Measurements from ENCODE around the gene SHROOM3.

- no peak for TF ChIP-seq EGR1 (IDR thresholded peaks at IDR 0.05)
- TF ChIP-seq, protein P1, sequence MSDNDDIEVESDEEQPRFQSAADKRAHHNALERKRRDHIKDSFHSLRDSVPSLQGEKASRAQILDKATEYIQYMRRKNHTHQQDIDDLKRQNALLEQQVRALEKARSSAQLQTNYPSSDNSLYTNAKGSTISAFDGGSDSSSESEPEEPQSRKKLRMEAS (IDR thresholded peaks at IDR 0.05), result no peak
- TF ChIP-seq EP300 (IDR thresholded peaks at IDR 0.05; ENCODE audit: borderline replicate concordance), result no peak
- TF ChIP-seq TAF1 (IDR thresholded peaks at IDR 0.05; ENCODE audit: low read depth), result no peak
- no peak for TF ChIP-seq TEAD4 (IDR thresholded peaks at IDR 0.05)
- TF ChIP-seq, protein P2, sequence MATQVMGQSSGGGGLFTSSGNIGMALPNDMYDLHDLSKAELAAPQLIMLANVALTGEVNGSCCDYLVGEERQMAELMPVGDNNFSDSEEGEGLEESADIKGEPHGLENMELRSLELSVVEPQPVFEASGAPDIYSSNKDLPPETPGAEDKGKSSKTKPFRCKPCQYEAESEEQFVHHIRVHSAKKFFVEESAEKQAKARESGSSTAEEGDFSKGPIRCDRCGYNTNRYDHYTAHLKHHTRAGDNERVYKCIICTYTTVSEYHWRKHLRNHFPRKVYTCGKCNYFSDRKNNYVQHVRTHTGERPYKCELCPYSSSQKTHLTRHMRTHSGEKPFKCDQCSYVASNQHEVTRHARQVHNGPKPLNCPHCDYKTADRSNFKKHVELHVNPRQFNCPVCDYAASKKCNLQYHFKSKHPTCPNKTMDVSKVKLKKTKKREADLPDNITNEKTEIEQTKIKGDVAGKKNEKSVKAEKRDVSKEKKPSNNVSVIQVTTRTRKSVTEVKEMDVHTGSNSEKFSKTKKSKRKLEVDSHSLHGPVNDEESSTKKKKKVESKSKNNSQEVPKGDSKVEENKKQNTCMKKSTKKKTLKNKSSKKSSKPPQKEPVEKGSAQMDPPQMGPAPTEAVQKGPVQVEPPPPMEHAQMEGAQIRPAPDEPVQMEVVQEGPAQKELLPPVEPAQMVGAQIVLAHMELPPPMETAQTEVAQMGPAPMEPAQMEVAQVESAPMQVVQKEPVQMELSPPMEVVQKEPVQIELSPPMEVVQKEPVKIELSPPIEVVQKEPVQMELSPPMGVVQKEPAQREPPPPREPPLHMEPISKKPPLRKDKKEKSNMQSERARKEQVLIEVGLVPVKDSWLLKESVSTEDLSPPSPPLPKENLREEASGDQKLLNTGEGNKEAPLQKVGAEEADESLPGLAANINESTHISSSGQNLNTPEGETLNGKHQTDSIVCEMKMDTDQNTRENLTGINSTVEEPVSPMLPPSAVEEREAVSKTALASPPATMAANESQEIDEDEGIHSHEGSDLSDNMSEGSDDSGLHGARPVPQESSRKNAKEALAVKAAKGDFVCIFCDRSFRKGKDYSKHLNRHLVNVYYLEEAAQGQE (IDR thresholded peaks at IDR 0.05; ENCODE audit: low read depth), result no peak
- no peak for TF ChIP-seq RAD21 (IDR thresholded peaks at IDR 0.05; ENCODE audit: low read depth)
- TF ChIP-seq YY1 (IDR thresholded peaks at IDR 0.05; ENCODE audit: low read depth), result no peak
- no peak for TF ChIP-seq NFIC (IDR thresholded peaks at IDR 0.05)
- TF ChIP-seq CEBPB (IDR thresholded peaks at IDR 0.05), result no peak
- TF ChIP-seq CREB1 (IDR thresholded peaks at IDR 0.05; ENCODE audit: low read depth), result no peak
- TF ChIP-seq FOXM1 (IDR thresholded peaks at IDR 0.05; ENCODE audit: borderline replicate concordance, low read depth), result no peak
These were observed 321.4 kb downstream of the SHROOM3 start for GRCh38 chr4:76756416-76756815.

Measured in Ishikawa (cell line).